Activated CD8-positive, alpha-beta memory T cell treated with anti-CD3 and anti-CD28 coated beads, Interleukin-2, amount 50 U/mL, for 1 hour (primary cell): ENCODE measurements around the gene LIMA1.
"Not testable (repeated sequence)": the region's sequence is repeated elsewhere in the genome, so short reads cannot be mapped to it uniquely, and the experiment has no call there.

Experiments
- DNase-seq: peaks from one replicate; pipeline ENCODE4 v3.0.0-alpha.2; 2020; ENCODE audit errors: extremely low read depth

LIMA1 gene

DNA sequence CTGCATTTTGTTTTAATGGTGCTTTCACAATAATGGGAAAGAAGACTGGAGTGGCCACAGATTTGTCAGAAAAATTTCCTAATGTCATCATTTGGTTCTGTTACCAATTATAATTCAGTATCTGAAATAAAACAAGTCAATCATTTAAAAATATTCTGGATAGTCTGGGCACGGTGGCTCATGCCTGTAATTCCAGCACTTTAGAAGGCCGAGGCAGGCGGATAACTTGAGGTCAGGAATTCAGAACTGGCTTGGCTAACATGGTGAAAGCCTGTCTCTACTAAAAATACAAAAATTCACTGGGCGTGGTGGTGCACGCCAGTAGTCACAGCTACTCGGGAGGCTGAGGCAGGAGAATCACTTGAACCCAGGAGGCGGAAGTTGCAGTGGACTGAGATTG is 4.0 kb upstream of the LIMA1 start:
- no peak for DNase-seq

DNA sequence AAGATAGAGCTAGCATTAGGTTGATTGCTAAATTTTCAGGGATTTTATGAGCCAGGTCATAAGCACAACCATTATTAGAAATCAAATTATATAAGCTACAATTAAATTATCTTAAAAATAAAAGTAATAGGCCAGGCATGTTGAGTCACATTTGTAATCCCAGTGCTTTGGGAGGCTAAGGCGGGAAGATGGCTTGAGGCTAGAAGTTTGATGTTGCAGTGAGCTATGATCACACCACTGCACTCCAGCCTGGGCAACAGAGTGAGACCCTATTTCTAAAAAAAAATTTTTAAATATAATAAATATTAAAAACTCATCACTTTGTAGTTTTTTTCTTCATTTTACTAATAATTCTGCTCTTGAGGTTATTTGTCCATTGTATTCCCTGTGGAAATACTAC is 1.9 kb upstream of the LIMA1 start:
- no peak for DNase-seq

DNA sequence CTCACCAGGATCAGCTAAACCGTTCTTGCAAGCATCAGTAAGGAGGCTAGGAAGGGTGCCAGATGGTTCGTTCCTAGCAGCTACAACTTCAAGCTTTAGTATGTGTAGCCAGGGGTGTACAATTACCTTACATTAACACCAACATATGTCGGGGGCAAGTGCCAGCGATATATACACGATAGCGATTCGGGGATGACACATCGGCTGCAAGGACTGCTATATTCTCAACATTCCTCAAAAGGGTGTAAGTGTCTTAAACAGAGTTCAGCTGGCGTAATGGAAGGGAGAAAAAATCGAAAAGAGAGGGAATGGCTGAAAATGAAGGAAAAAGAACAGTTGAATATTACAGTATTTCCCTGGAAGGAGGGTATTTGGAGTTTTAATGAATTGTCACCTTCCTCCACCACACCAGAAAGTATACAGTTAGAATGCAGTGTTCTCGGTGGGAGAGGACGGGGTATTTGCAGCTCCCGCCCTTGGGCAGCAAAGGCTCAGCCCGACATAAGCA is 545 bp downstream of the LIMA1 start:
- no peak for DNase-seq

DNA sequence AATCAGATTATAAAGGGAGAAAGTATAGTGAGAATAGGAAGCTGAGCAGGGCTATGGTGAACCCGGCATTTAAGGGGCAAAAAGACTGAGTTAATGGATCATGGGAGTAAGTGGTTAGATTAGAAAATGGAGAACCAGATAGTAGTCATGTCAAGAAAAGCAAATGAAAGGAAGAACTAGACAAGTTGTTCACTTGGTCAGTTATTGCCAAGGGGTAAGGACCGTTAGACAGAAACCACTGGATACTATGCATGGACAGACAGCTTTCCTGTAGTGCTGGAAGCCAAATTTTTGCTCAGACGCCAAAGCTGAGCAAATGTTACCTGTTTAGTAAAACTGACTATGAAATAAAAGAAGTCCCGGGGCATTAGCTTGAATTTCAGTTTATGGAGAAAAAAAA is 3.8 kb downstream of the LIMA1 start:
- no peak for DNase-seq

DNA sequence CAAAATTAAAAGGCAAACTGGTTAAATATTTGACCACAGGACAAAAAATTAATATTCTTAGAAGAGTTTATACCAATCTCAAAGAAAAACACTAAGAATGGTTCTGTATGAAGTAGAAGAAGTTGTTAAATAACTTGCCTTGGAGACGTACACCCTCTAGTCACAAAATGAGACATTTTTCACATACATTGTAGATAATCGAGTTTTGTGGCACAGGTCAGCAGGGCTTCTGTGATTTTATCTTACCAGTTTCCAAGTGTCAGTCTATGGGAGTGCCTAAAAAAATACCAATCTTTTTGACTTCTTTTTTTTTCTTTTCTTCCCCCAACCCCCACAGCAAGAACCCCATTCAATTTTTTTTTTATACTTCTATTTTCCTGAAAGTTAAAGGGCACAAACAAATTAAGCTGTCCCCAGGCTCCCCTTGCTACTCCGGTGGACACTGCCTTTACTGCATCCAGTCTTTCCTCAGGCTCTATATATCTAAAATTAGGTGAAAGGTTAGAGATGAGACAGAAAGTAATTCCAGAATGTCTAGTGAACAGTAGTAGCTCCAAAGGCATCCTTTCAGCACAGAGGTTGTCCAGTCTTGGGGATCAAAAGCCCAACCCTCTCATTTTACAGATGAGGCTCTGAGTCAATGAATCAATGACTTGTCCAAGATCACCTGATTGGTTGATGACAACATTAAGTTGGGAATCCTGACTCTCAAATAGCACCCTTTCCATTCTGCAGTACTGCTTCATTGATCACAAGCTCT is 6.2 kb downstream of the LIMA1 start:
- DNase-seq, result no peak

DNA sequence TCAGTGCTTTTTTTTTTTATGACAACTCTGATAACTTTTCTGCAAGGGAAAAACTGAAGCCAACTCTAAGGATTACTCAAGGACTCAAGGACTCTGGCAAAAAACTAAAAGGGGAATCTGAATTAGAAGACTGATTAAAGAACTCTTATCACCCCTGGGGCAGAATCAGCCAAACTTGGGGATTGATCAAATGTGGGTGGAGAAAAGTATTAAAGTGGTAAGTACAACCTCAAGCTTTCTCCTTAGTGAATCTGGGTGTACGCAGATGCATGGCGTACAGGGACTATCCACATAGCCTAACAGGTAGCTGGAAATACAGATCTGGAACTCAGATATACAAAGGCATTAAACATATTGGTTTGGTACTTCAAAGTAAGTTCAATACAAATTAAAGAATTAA is 7.3 kb downstream of the LIMA1 start:
- DNase-seq, result no peak

DNA sequence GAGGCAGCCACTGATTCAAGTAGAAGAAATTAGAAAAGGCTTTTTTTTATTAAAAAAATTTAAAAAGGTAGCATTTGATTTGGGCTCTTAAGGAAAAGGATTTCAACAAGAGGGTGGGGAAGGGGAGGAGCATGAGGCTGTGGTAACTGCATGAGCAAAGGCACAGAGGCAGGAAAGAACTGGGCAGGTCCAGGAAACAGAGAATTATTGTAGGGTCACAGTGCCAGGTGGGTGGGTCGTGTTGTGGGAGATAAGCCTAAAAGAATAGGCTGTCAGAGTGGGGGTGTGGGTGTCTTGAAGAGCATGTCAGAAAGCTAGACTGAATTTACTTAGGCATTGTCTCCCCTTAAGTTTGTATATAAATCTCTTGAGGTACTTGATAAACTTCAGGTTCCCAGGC is 7.8 kb downstream of the LIMA1 start:
- DNase-seq, result no peak

DNA sequence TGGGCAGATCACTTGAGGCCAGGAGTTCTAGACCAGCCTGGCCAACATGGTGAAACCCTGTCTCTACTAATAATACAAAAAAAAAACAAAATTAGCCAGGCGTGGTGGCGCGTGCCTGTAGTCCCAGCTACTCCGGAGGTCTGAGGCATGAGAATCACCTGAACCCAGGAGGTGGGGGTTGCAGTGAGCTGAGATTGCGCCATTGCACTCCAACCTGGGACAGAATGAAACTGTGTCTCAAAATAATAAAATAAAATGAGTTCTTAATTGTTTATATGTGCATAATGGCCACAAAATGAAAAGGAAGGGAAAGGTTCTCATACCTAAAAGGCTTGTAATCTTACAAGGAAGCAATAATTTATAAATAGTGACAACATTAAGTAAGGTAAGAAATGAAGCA is 8.2 kb downstream of the LIMA1 start:
- DNase-seq, result not testable (repeated sequence)

DNA sequence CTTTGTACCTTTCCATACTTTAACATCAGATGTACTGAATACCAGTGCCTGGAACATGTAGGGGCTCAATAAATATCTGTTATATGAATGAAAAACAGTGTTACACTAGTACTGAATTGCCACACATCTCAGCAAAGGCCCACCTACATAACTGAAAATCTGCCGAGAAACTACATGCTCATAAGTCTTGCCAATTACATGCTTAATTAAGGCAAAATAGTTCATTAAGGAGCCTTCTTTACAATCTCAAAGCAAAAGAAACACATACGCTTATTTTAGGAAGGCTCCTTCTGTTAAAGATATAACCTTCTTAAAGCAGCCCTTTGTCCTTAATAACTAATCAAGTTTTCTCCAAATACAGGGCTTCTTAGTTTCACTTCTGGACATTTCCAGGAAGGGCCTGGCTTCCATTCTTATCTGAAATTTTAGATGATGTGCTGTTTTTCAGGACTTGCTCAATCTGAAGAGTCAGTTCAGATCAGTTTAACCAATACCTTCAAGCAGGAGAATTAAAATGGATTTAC is 11.5 kb downstream of the LIMA1 start:
- no peak for DNase-seq

DNA sequence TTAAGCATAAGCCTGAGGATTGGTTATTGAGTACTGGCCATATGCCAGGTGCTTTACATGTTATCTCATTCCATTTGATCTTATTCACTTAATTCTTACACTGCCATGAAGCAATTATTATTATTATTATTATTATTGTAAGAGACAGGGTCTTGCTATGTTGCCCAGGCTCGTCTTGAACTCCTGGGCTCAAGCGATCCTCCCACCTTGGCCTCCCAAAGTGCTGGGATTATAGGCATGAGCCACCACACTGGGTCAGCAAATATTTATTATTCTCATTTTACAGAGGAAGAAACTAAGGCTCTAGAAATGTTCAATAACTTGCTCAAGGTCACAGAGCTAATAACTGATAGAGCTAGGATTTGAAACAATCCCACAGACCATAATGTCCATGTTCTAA is 14.8 kb downstream of the LIMA1 start:
- no peak for DNase-seq

DNA sequence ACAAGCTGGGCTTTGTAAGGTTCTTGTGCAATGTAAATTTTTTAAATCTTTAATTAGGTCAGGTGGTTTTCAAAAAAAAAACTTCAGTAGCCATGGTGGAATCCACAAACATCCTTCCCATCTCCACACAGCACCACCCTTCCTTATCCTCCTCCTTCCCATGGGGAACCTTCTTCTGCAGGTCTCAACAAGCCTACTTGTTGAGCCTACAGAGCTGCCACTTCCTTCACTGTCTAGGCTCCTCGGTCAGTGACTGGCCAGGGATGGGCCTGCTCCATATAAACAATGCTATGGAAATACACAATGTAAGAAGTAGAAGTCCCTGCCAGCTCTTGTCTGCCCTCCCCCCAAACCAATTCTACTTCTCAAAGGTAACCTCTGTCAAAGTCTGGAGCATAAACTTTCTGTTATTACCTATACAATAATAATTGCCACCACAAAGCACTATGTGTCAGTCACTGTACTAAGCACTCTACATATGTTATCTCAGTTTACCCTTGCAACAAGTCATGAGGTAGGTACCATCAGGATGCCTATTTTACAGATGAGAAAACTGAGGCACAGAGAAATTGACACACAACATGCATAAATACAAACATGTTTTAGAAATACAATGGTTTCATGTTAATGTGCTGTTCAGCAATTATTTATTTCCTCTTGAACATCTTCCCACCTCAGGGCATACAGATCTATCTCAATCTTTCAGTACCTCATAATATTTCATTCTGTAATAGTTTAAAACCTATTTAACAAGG is 17.4 kb downstream of the LIMA1 start:
- DNase-seq, result no peak

DNA sequence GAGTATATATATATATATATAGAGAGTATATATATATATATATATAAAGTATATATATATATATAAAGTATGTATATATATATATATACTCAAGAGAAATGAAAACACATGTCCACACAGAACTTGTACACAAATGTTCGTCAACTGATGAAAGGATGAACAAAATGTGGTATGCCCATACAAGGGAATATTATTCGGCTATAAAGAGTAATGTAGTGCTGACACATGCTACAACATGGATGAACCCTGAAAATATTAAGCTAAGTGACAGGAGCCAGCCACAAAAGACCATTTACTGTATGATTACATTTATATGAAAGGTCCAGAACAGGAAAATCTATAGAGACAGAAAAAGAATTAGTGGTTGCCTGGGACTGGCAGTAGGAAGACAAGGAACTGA is 19.5 kb downstream of the LIMA1 start:
- no peak for DNase-seq

DNA sequence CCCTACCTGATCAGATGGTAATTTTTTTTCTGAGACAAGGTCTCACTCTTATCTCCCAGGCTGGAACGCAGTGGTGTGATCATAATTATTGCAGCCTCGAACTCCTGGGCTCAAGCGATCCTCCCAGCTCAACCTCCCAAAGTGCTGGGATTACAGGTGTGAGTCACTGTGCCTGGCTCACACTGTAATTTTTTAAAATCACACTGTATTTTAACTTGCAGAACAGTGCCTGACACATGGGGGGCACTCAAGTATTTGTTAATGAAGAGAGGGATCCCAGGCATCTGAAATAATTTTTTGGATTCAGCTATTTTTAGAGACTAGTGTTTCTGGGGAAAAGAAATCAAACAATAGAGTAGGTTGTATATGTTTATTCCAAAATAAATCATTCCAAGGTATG is 21.7 kb downstream of the LIMA1 start:
- no peak for DNase-seq

DNA sequence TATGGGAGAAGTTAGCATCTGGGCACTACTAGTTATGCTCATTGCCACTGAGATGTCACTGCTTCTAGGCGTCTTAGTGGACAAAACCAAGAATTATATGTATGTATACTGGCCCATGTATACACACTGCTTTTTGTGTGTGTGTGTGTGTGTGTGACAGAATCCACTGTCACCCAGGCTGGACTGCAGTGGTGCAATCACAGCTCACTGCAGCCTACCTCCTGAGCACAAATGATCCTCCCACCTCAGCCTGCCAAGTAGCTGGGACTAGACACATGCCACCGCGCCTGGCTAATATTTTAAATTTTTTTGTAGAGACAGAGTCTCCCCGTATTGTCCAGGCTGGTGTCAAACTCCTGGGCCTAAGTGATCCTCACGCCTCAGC is 25.2 kb downstream of the LIMA1 start:
- DNase-seq, result no peak

DNA sequence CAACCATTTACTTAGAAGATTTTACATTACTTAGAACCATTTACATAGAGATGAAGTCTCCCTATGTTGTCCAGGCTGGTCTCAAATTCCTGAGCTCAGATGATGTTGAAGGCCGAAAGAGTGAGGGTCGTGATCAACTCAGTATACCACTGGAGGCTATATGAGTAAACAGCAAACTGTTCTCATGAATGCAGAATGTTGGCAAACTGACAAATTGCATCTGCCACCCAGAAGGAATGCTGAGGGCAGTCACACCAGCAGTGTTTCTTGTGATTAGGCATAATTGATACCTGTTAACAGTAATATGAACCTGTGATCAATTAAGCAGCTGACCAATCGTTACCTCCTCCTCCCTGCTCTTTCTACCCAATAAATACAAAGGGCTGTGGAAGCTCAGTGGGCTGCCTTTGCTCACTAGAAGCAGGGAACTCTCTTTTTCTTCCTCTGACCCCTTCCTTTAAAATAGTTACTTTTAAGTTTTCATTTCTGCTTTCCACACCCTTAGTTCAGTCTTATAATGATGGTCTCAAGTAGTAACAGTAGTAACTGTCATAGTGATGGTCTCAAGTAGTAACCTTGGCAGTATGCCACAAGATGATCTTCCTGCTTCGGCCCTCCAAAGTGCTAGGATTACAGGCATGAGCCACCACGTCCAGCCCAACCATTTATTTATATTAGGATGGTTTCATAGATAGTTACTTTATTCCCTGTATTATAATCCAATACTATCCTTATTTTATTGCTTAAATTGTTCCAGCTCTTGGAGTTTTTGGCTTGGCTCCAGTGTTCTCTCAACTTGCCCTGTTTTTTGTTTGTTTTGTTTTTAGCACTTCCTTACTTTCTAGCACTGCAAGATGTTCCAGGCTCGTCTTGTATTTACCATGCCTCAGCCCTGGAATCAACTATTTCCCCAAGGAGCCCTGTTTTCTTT is 25.8 kb downstream of the LIMA1 start:
- DNase-seq, result no peak

DNA sequence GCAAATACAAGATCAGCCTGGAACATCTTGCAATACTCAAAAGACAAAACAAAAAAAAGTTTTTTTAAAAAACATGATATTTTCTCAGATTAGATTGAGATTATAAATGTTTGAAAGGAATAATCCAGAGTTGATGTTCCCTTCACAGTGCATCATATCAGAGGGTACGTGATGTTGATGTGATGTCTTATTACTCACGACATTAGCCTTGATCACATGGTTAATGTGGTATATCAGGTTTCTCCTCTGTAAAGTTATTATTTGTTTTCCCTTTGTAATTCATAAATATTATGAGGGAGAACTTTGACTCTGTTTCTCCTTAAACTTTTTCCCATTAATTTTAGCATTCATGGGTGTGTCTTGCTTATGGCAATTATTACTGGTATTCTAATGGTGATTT is 26.6 kb downstream of the LIMA1 start:
- DNase-seq, result no peak

DNA sequence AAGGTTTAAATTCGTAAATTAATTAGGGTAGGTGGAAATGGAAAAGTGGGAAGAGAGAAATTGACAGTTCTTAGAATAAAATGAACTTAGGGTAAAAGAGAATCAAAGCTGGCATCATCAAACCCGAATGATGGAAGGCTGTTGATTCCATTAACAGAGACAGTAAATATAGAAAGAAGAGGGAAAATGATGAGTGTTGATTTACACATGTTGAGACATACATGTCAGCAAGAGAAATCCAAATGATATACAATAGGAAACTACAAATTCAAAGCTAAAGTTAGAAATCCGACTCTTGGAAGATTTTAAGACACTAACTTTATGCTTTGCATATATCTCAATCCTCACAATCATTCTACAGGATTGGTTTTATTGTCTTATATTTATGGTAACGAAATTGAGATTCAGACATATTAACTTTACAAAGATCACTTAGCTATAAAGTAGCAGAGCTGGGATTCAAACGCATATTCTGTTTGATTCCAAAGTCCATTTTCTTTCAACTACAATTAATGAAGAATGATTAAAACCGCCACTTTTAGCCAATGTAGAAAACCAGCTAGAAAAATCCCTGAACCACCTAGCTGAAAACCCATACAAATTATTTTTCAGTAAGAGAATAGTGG is 30.2 kb downstream of the LIMA1 start:
- DNase-seq, result no peak

DNA sequence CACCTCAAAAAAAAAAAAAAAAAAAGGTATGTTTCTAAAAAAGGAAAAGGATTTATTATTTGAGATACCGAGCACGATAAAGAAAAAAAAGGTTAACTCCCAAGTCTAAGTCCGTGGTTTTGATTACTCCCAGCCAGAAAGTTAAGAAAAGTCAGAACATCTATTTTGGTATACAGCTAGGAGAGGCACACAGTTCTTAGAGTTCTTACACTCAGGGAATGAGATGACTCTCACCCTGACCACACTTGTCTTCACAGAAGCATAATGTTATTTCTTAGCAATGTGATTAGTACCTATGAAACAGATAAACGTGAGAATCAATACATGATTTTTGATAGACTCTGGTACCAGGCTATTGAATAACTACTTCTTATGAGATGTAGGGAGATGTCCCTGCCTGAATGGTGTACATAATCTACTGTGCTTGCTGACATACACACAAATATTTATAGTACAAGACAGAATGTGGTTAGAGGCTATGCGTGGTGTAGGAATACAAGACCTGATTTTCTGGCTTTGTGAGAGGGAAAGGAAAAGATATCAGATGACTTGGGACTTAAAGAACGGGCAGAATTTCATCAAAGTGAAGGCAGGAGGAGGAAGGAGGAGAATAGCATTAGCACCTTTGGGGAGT is 31.6 kb downstream of the LIMA1 start:
- DNase-seq, result no peak

DNA sequence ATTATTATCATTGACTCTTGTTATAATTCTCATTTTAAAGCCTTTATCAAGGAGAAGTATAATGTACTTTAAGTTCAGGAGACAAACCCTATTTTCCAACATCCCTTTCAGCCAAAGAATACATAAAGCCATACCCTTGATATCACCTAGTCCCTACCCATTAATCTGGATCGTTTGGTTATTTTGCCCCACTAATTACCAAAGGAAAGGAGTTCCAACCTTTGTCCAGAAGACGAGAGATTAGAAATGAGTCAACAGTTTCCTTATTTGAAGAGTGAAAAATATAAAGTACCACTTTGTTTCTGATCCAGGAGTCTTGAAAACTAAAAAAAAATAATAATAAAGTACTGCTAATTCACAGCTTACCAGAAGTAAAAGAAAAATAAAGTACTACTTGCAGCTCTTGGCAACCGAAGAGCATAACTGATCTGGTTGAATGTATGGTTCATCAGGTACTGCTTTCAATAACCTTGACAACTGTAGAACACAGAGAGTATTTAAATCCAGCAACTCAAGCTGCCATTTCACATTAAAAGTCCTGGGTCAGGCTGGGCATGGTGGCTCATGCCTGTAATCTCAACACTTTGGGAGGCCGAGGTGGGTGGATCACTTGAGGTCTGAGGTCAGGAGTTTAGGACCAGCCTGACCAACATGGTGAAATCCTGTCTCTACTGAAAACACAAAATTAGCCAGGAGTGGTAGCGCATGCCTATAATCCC is 33.7 kb downstream of the LIMA1 start:
- no peak for DNase-seq

DNA sequence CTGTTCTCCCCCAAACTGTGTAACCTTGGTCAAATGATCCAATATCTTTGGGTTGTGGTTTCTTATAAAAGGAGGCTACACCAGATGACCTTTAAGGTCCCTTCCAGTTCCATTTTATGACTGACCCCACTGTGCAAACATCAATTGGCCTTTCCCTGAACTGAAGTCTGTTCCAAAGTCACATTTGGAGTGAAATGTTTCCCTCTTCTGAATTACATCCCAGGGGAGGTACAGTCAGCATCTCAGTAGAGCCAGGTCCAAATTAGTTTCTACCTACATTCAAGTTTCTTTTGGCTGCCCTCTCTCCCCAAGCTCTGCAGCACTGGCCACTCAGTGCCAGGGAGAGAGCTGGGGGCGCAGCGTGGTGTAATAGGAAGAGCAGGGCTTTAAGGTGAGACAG is 34.4 kb downstream of the LIMA1 start:
- DNase-seq, result no peak
